ENCODE results near the gene CYP27C1.

DNA sequence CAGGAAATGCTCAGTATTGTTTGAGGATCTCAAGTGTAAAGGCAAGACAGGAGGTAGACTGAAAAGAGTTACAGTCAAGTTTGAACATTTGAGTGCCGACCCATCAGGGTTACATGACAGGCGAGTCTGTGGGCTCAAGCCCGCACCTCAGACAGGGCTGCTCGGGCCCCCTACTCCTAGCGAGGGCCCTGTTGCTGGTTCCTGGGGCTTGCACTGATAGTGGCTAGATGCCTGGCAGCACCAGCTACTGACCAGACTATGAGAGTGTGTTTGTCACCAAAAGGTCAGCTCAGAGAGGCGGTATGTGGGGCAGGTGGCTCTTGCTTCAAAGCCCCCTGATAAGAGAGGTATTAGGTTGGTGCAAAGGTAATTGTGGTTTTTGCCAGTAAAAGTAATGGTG lies 35.6 kb upstream of the CYP27C1 start:
- TF ChIP-seq, protein P1, sequence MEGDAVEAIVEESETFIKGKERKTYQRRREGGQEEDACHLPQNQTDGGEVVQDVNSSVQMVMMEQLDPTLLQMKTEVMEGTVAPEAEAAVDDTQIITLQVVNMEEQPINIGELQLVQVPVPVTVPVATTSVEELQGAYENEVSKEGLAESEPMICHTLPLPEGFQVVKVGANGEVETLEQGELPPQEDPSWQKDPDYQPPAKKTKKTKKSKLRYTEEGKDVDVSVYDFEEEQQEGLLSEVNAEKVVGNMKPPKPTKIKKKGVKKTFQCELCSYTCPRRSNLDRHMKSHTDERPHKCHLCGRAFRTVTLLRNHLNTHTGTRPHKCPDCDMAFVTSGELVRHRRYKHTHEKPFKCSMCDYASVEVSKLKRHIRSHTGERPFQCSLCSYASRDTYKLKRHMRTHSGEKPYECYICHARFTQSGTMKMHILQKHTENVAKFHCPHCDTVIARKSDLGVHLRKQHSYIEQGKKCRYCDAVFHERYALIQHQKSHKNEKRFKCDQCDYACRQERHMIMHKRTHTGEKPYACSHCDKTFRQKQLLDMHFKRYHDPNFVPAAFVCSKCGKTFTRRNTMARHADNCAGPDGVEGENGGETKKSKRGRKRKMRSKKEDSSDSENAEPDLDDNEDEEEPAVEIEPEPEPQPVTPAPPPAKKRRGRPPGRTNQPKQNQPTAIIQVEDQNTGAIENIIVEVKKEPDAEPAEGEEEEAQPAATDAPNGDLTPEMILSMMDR (IDR thresholded peaks at IDR 0.05) = no peak
- TF ChIP-seq POLR2A (IDR thresholded peaks at IDR 0.05) = no peak
